Prostate gland (tissue), 2 donors: Measurements from ENCODE around the gene NUBP2. TPM values are rescaled to one million over a fixed set of nuclear protein-coding genes. Genes with fewer than 3 reads are reported as not detected.

Experiments used
- DNase-seq: peaks from one replicate; pipeline ENCODE4 v3.0.0-alpha.2; 2019; ENCODE audit warnings: low spot score
- H3K27ac ChIP-seq, 2 donors: fragments of 200-600 bp; sonication (generic); 2 replicates each; pipeline ENCODE4 v1.5.1; 2017 to 2019
- H3K27me3 ChIP-seq: fragments of 200-600 bp; sonication (generic); replicated peaks from 2 replicates; pipeline ENCODE4 v1.5.1; 2019; ENCODE audit not compliant: insufficient read depth
- H3K36me3 ChIP-seq, 2 donors: fragments of 200-600 bp; sonication (generic); 1 replicate in 1 of 2; 2 replicates in 1 of 2; pipeline versions ENCODE4 v1.5.1 to v1.8.1; 2017 to 2019
- H3K4me1 ChIP-seq: fragments of 200-600 bp; sonication (generic); replicated peaks from 2 replicates; pipeline ENCODE4 v1.5.1; 2019
- H3K4me3 ChIP-seq, 2 donors: fragments of 200-600 bp; sonication (generic); 2 replicates each; pipeline ENCODE4 v1.5.1; 2017 to 2019
- H3K9me3 ChIP-seq: fragments of 200-600 bp; sonication (generic); 2 replicates; pipeline ENCODE4 v1.5.1; 2017
- CTCF ChIP-seq, 4 experiments: fragments of 200-600 bp in 2 of 4; fragments of 450-650 bp in 2 of 4; sonication (generic) in 2 of 4; IDR thresholded peaks; 1 replicate in 3 of 4; 2 replicates in 1 of 4; pipeline ENCODE4 v1.5.1; 2016 to 2019; ENCODE audit warnings: antibody characterized with exemption in 4 of 4, mild to moderate bottlenecking in 2 of 4, moderate library complexity in 2 of 4
- POLR2A ChIP-seq: fragments of 450-650 bp; IDR thresholded peaks from one replicate; pipeline ENCODE4 v1.6.1; 2016; ENCODE audit warnings: antibody characterized with exemption, mild to moderate bottlenecking
- POLR2AphosphoS5 ChIP-seq: sonication (generic); formaldehyde crosslinking; IDR thresholded peaks from one replicate; pipeline ENCODE4 v1.6.1; 2017; ENCODE audit warnings: antibody characterized with exemption
- WGBS: methylation state at CpG from one replicate; pipeline ENCODE4 v1.1.5; 2018; 5-methylcytosine and 5-hydroxymethylcytosine counted together
- intact Hi-C: fragments of 100-400 bp; cut with DNase I; formaldehyde crosslinking; loops from one replicate; pipeline ENCODE4 v1.14.2; 2022
- total RNA-seq, 2 donors: library from RNA; depleted of rRNA; stranded (reverse); fragments of >200 nt; gene quantifications; one replicate each; pipeline ENCODE4 v1.1.0, GENCODE V29; 2016

NUBP2 gene
- total RNA-seq, 2 donors from 2014 or later = 98.4 to 233 TPM

GRCh38 chr16:1757714-1758461 is 24.9 kb upstream of the NUBP2 start:
- H3K27me3 ChIP-seq = no peaks in the 10 kb centered on the region
- no peak overlapping the region for H3K4me3 ChIP-seq
- TF ChIP-seq POLR2AphosphoS5 = no peak
- no peak for TF ChIP-seq CTCF (IDR thresholded peaks at IDR 0.05)
- TF ChIP-seq POLR2A = no peak
- H3K9me3 ChIP-seq = no peaks in the 10 kb centered on the region
- intact Hi-C loops = no loop called here
- DNase-seq = no peak
- H3K4me1 ChIP-seq = no peaks in the 10 kb centered on the region
- H3K36me3 ChIP-seq = peaks cover 7 to 18% of the 10 kb centered on the region in 2 donors
- WGBS = 89% methylated on average over 37 of the region's 37 CpGs
- no peak overlapping the region for H3K27ac ChIP-seq

GRCh38 chr16:1758923-1759322 is 23.8 kb upstream of the NUBP2 start:
- H3K4me3 ChIP-seq = no peak overlapping the region
- intact Hi-C loops = no loop called here
- H3K27ac ChIP-seq = no peak overlapping the region
- H3K9me3 ChIP-seq = no peaks in the 10 kb centered on the region
- peaks cover 7 to 23% of the 10 kb centered on the region in 2 donors for H3K36me3 ChIP-seq
- no peaks in the 10 kb centered on the region for H3K4me1 ChIP-seq
- TF ChIP-seq POLR2A (no peak), POLR2AphosphoS5 (no peak), CTCF (IDR thresholded peaks at IDR 0.05) (no peak)
- no peaks in the 10 kb centered on the region for H3K27me3 ChIP-seq
- WGBS = 94% methylated on average over 16 of the region's 18 CpGs
- no peak for DNase-seq

GRCh38 chr16:1759511-1759910 is 23.2 kb upstream of the NUBP2 start:
- Histone ChIP-seq H3K4me3 (no peak overlapping the region), H3K27me3 (no peaks in the 10 kb centered on the region), H3K36me3 (peaks cover 7 to 23% of the 10 kb centered on the region in 2 donors), H3K27ac (no peak overlapping the region), H3K4me1 (no peaks in the 10 kb centered on the region), H3K9me3 (no peaks in the 10 kb centered on the region)
- intact Hi-C loops = no loop called here
- WGBS = 94% methylated on average over 21 of the region's 21 CpGs
- DNase-seq = no peak
- no peak for TF ChIP-seq POLR2AphosphoS5
- no peak for TF ChIP-seq POLR2A
- TF ChIP-seq CTCF (IDR thresholded peaks at IDR 0.05) = no peak

GRCh38 chr16:1760911-1761310 is 21.8 kb upstream of the NUBP2 start:
- DNase-seq = no peak
- WGBS = 91% methylated on average over 12 of the region's 15 CpGs
- Histone ChIP-seq H3K27me3 (no peaks in the 10 kb centered on the region), H3K9me3 (no peaks in the 10 kb centered on the region), H3K36me3 (peaks cover 2 to 23% of the 10 kb centered on the region in 2 donors), H3K4me1 (no peaks in the 10 kb centered on the region), H3K27ac (no peak overlapping the region), H3K4me3 (no peak overlapping the region)
- TF ChIP-seq POLR2A (no peak), POLR2AphosphoS5 (no peak), CTCF (IDR thresholded peaks at IDR 0.05) (no peak)
- intact Hi-C loops = loop anchor here (10.0 kb wide), 1 partner anchor 546 kb away; no protein-coding TSS in a partner anchor

GRCh38 chr16:1761751-1762150 is 21.0 kb upstream of the NUBP2 start:
- H3K36me3 ChIP-seq = peaks cover 2 to 23% of the 10 kb centered on the region in 2 donors
- intact Hi-C loops = loop anchor here (10.0 kb wide), 1 partner anchor 547 kb away; no protein-coding TSS in a partner anchor
- DNase-seq = no peak
- H3K9me3 ChIP-seq = no peaks in the 10 kb centered on the region
- H3K4me3 ChIP-seq = no peak overlapping the region
- no peak for TF ChIP-seq POLR2AphosphoS5
- no peak for TF ChIP-seq CTCF (IDR thresholded peaks at IDR 0.05)
- no peaks in the 10 kb centered on the region for H3K4me1 ChIP-seq
- H3K27ac ChIP-seq = no peak overlapping the region
- H3K27me3 ChIP-seq = no peaks in the 10 kb centered on the region
- WGBS = 91% methylated on average over 15 of the region's 15 CpGs
